Mesenchymal stem cell (in vitro differentiated cells and primary cell): ENCODE measurements around the gene VAPA.
"Not testable (repeated sequence)": the region's sequence is repeated elsewhere in the genome, so short reads cannot be mapped to it uniquely, and the experiment has no call there.

Experiments used
- DNase-seq: peaks from one replicate; pipeline ENCODE4 v3.0.0-alpha.2; 2013
- H2AFZ ChIP-seq: one replicate; pipeline ENCODE4 v1.6.1; 2013; ENCODE audit warnings: low read depth, mild to moderate bottlenecking, control low read depth, inconsistent platforms, low read length, moderate library complexity
- H2AK5ac ChIP-seq: 2 replicates; pipeline ENCODE4 v1.6.1; 2013; ENCODE audit warnings: low read length, moderate library complexity, mild to moderate bottlenecking, inconsistent platforms; ENCODE audit not compliant: severe bottlenecking
- H2BK120ac ChIP-seq: one replicate; pipeline ENCODE4 v1.6.1; 2013; ENCODE audit warnings: low read depth, mild to moderate bottlenecking, inconsistent platforms, low read length, moderate library complexity
- H2BK12ac ChIP-seq, 2 experiments: one replicate each; pipeline ENCODE4 v1.6.1; 2013; ENCODE audit warnings: inconsistent platforms in 2 of 2, low read length in 2 of 2, mild to moderate bottlenecking in 2 of 2, moderate library complexity in 2 of 2, control low read depth in 1 of 2
- H2BK15ac ChIP-seq: one replicate; pipeline ENCODE4 v1.6.1; 2013; ENCODE audit warnings: mild to moderate bottlenecking, low read depth, inconsistent platforms; ENCODE audit not compliant: poor library complexity, severe bottlenecking
- H2BK5ac ChIP-seq: 2 replicates; pipeline ENCODE4 v1.6.1; 2013; ENCODE audit warnings: low read depth, mild to moderate bottlenecking, low read length, control low read depth, inconsistent platforms; ENCODE audit not compliant: poor library complexity, severe bottlenecking
- H3K14ac ChIP-seq, 2 experiments: one replicate each; pipeline ENCODE4 v1.6.1; 2013; ENCODE audit warnings: inconsistent platforms in 2 of 2, low read length in 2 of 2, control low read depth in 1 of 2, mild to moderate bottlenecking in 1 of 2, moderate library complexity in 1 of 2
- H3K18ac ChIP-seq, 2 experiments: one replicate each; pipeline ENCODE4 v1.6.1; 2013; ENCODE audit warnings: inconsistent platforms in 2 of 2, low read length in 2 of 2, control low read depth in 1 of 2, low read depth in 1 of 2, mild to moderate bottlenecking in 1 of 2
- H3K23ac ChIP-seq, 2 experiments: one replicate each; pipeline ENCODE4 v1.6.1; 2013; ENCODE audit warnings: inconsistent platforms in 2 of 2, low read length in 2 of 2, mild to moderate bottlenecking in 2 of 2, moderate library complexity in 2 of 2, control low read depth in 1 of 2
- H3K27ac ChIP-seq: 2 replicates; pipeline ENCODE4 v1.5.1; 2013; ENCODE audit warnings: mild to moderate bottlenecking, moderate library complexity, low read length, control low read depth, inconsistent platforms; ENCODE audit not compliant: poor library complexity, severe bottlenecking
- H3K27me3 ChIP-seq, 2 experiments: 2 replicates each; pipeline versions ENCODE4 v1.6.1 to v1.7.0; 2013; ENCODE audit warnings: low read length in 2 of 2, mild to moderate bottlenecking in 2 of 2, moderate library complexity in 2 of 2, control low read depth in 1 of 2, inconsistent platforms in 1 of 2; ENCODE audit not compliant: control insufficient read depth in 1 of 2, insufficient read depth in 1 of 2
- H3K36me3 ChIP-seq, 2 experiments: 2 replicates each; pipeline versions ENCODE4 v1.6.1 to v1.7.0; 2013; ENCODE audit warnings: low read length in 2 of 2, control low read depth in 1 of 2, inconsistent platforms in 1 of 2, low read depth in 1 of 2, mild to moderate bottlenecking in 1 of 2; ENCODE audit not compliant: insufficient read depth in 2 of 2, control insufficient read depth in 1 of 2
- H3K4ac ChIP-seq, 2 experiments: one replicate each; pipeline ENCODE4 v1.6.1; 2013; ENCODE audit warnings: inconsistent platforms in 2 of 2, low read length in 2 of 2, mild to moderate bottlenecking in 2 of 2, moderate library complexity in 2 of 2, control low read depth in 1 of 2, low read depth in 1 of 2
- H3K4me1 ChIP-seq: 2 replicates; pipeline ENCODE4 v1.6.1; 2013; ENCODE audit warnings: low read depth, low read length, control low read depth; ENCODE audit not compliant: control insufficient read depth, insufficient read depth
- H3K4me2 ChIP-seq: 2 replicates; pipeline ENCODE4 v1.6.1; 2013; ENCODE audit warnings: low read length, mild to moderate bottlenecking, inconsistent platforms; ENCODE audit not compliant: poor library complexity, severe bottlenecking
- H3K4me3 ChIP-seq, 2 experiments: 2 replicates each; pipeline versions ENCODE4 v1.5.1 to v1.7.0; 2013; ENCODE audit warnings: low read length in 2 of 2, mild to moderate bottlenecking in 2 of 2, control low read depth in 1 of 2, low read depth in 1 of 2; ENCODE audit not compliant: insufficient read depth in 1 of 2
- H3K79me1 ChIP-seq: replicated peaks from 2 replicates; pipeline ENCODE4 v1.6.1; 2013; ENCODE audit warnings: mild to moderate bottlenecking, control low read depth, low read length, inconsistent platforms; ENCODE audit not compliant: poor library complexity, severe bottlenecking
- H3K9ac ChIP-seq: 2 replicates; pipeline ENCODE4 v1.7.0; 2013; ENCODE audit warnings: mild to moderate bottlenecking, low read length, moderate library complexity
- H3K9me3 ChIP-seq: 2 replicates; pipeline ENCODE4 v1.7.0; 2013; ENCODE audit warnings: mild to moderate bottlenecking, low read length; ENCODE audit not compliant: control insufficient read depth
- H4K8ac ChIP-seq: one replicate; pipeline ENCODE4 v1.6.1; 2013; ENCODE audit warnings: inconsistent platforms, mild to moderate bottlenecking, low read length, moderate library complexity
- H4K91ac ChIP-seq: one replicate; pipeline ENCODE4 v1.6.1; 2013; ENCODE audit warnings: mild to moderate bottlenecking, low read length, inconsistent platforms
- WGBS: methylation state at CpG from one replicate; pipeline ENCODE4 v1.1.7; 2013; ENCODE audit warnings: mixed read lengths; 5-methylcytosine and 5-hydroxymethylcytosine counted together

The VAPA gene

DNA sequence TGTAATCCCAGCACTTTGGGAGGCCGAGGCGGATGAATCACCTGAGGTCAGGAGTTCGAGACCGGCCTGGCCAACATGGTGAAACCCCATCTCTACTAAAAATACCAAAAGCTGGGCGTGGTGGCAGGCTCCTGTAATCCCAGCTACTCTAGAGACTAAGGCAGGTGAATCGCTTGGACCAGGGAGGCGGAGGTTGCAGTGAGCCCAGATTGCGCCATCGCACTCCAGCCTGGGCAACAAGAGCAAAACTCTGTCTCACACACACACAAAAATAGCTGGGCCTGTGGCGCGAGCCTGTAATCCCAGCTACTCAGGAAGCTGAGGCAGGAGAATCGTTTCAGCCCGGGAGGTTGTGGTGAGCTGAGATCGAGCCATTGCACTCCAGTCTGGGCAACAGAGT lies 11.6 kb upstream of the VAPA start:
- H3K4ac ChIP-seq, DNase-seq, H2AK5ac ChIP-seq, H3K27me3 ChIP-seq, H3K36me3 ChIP-seq, H3K23ac ChIP-seq, H2AFZ ChIP-seq, H3K9me3 ChIP-seq, H2BK15ac ChIP-seq, H3K9ac ChIP-seq, H3K79me1 ChIP-seq, H2BK120ac ChIP-seq, H2BK5ac ChIP-seq, H4K8ac ChIP-seq, H3K4me2 ChIP-seq, H3K4me1 ChIP-seq, H3K27ac ChIP-seq, H3K18ac ChIP-seq, H4K91ac ChIP-seq, H3K4me3 ChIP-seq: not testable (repeated sequence)
- Histone ChIP-seq H2BK12ac (peak overlapping the region in 1 of 2 experiments; percentile 31), H3K14ac (peak overlapping the region in 1 of 2 experiments; percentile 28)
- 99% methylated on average over 13 of the region's 14 CpGs for WGBS

DNA sequence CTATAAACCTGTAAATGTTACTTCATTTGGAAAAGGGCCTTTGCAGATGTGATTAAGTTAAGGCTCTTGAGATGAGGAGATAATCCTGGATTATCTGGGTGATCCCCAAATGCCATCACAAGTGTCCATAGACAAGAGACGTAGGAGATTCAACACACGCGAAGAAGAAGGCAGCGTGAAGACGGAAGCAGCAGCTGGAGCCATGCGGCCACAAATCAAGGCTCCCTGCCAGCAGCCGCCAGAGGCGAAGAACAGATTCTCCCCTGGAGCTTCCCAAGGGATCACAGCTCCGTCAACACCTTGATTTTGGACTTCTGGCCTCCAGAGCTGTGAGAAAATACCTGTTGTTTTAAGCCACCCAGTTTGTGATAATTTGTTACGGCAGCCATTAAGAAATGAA lies 11.0 kb upstream of the VAPA start:
- Histone ChIP-seq H3K4me2 (no peak overlapping the region), H3K4me3 (no peak overlapping the region), H3K79me1 (no peaks in the 10 kb centered on the region), H2AK5ac (no peak overlapping the region), H4K91ac (peak overlapping the region; percentile 11), H2BK12ac (peak overlapping the region in 1 of 2 experiments; percentile 38), H4K8ac (no peak overlapping the region), H3K27ac (no peak overlapping the region), H3K18ac (no peak overlapping the region), H3K14ac (no peak overlapping the region), H2BK120ac (no peak overlapping the region), H2BK15ac (no peak overlapping the region), H3K23ac (no peak overlapping the region), H2AFZ (no peak overlapping the region), H3K9me3 (no peaks in the 10 kb centered on the region), H3K4me1 (peaks cover 7% of the 10 kb centered on the region), H2BK5ac (no peak overlapping the region), H3K36me3 (no peaks in the 10 kb centered on the region), H3K4ac (no peak overlapping the region), H3K27me3 (no peaks in the 10 kb centered on the region), H3K9ac (no peak overlapping the region)
- peak; percentile 41 for DNase-seq
- 83% methylated on average over 10 of the region's 10 CpGs for WGBS

DNA sequence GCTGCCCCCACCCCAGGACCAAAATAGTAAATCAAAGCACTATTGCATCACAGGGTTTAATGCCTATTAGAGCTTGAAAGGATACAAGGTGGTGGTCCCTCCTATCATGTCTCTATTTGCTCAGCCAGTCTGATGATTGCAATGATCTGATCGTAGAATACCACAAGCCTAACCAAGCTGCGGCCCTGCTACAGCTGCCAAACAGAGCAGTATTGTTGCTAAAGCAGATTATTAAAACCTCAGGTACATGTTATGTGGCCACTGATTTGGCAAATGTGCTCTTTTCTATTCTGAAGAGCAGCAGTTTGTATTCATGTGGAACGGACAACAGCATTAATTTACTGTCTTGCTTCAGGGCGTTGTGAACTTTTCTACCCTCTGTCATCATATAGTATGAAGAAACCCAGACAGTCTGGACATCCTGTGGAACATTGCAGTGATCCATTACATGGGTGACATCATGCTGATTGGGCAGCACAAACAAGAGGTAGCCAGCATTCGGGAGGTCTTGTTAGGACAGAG lies 8.4 kb upstream of the VAPA start:
- Histone ChIP-seq H2BK5ac (no peak overlapping the region), H2BK12ac (peak overlapping the region; percentile 44 to 86), H3K9ac (no peak overlapping the region), H2AK5ac (no peak overlapping the region), H3K14ac (no peak overlapping the region), H3K36me3 (no peaks in the 10 kb centered on the region), H3K4me3 (no peak overlapping the region), H3K27me3 (peaks cover 0 to 4% of the 10 kb centered on the region in 2 experiments), H3K79me1 (no peaks in the 10 kb centered on the region), H4K91ac (no peak overlapping the region), H2BK120ac (no peak overlapping the region), H3K27ac (no peak overlapping the region), H3K18ac (peak overlapping the region in 1 of 2 experiments; percentile 88), H3K4ac (peak overlapping the region in 1 of 2 experiments; percentile 80), H3K23ac (no peak overlapping the region), H3K9me3 (no peaks in the 10 kb centered on the region), H3K4me1 (peaks cover 7% of the 10 kb centered on the region), H4K8ac (peak overlapping the region; percentile 22), H2AFZ (no peak overlapping the region), H3K4me2 (no peak overlapping the region), H2BK15ac (no peak overlapping the region)
- 30% methylated on average over 5 of the region's 5 CpGs for WGBS
- peak; percentile 87 for DNase-seq

DNA sequence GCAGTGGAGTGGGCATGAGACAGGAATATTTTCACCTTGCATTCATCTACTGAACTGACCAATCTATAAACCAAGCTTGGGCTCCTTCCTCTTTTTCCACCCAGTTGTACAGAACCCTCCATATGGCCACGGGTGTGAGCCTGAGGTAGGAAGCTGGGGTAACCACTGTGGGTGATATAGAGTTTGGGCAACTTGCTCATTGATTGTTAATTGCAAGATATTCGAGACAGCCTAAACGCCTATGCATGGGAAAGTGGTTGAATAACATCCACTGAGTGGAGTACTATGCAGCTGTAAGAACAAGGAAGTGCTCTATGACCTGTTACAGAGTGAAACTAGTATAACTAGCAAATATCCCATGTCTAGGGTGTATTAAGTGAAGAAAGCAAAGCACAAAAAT lies 7.3 kb upstream of the VAPA start:
- Histone ChIP-seq H3K4me2 (no peak overlapping the region), H3K27ac (no peak overlapping the region), H2AK5ac (no peak overlapping the region), H2BK5ac (no peak overlapping the region), H3K9ac (no peak overlapping the region), H3K14ac (no peak overlapping the region), H2BK12ac (no peak overlapping the region), H3K23ac (no peak overlapping the region), H3K4me1 (peaks cover 7% of the 10 kb centered on the region), H2BK15ac (no peak overlapping the region), H2BK120ac (no peak overlapping the region), H3K27me3 (peaks cover 0 to 4% of the 10 kb centered on the region in 2 experiments), H4K8ac (no peak overlapping the region), H4K91ac (no peak overlapping the region), H3K4ac (peak overlapping the region in 1 of 2 experiments; percentile 86), H3K36me3 (no peaks in the 10 kb centered on the region), H3K79me1 (no peaks in the 10 kb centered on the region), H3K9me3 (no peaks in the 10 kb centered on the region), H3K4me3 (no peak overlapping the region), H2AFZ (no peak overlapping the region), H3K18ac (no peak overlapping the region)
- DNase-seq, result no peak
- WGBS, result 93% methylated on average over 3 of the region's 3 CpGs
